ENCODE results near the gene ANTXR1.

DNA sequence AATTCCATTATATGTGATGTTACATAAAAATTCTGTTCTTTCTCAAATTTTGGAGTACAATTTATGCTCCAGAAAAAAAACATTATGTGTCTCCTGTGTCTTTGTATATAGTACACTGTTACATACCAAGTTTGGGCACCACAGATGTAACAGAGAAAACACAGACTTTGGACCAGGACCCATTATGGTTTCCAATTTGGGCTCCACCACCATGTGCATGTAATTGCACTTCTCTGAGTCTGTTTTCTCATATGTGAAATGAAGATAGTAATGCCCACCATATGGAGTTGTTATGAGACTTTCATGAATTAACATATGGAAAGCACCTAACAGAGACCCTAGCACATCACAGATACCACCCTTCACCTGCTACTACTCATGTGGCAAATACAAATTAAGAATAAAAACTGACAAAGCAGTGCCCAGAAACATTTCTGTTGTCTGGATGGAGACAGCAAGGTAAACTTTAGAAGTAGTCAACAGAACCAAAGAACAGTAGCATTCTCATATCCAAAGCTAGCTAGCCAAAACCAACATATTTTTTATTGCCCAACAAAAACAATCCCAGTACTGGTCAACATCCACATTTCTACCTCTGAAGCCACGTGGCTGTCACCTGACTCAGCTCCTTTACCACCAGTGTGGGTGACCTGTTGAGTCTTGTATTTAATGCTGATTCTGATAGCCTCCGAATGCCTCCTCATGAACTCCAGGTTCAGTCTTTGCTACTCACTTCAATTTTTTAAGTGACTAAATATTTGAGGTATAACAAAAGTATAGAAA, 42.9 kb downstream of the ANTXR1 start:
- no peak for TF ChIP-seq ZC3H10 (CRISPR knock-in tag; IDR thresholded peaks at IDR 0.05)
- TF ChIP-seq PPARA (CRISPR knock-in tag; IDR thresholded peaks at IDR 0.05; ENCODE audit: borderline replicate concordance): no peak
- TF ChIP-seq RARB (CRISPR knock-in tag; IDR thresholded peaks at IDR 0.05): no peak
- TF ChIP-seq, protein P1, sequence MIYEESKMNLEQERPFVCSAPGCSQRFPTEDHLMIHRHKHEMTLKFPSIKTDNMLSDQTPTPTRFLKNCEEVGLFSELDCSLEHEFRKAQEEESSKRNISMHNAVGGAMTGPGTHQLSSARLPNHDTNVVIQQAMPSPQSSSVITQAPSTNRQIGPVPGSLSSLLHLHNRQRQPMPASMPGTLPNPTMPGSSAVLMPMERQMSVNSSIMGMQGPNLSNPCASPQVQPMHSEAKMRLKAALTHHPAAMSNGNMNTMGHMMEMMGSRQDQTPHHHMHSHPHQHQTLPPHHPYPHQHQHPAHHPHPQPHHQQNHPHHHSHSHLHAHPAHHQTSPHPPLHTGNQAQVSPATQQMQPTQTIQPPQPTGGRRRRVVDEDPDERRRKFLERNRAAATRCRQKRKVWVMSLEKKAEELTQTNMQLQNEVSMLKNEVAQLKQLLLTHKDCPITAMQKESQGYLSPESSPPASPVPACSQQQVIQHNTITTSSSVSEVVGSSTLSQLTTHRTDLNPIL (CRISPR knock-in tag; IDR thresholded peaks at IDR 0.05; ENCODE audit: low read depth): no peak
- TF ChIP-seq, protein P2, sequence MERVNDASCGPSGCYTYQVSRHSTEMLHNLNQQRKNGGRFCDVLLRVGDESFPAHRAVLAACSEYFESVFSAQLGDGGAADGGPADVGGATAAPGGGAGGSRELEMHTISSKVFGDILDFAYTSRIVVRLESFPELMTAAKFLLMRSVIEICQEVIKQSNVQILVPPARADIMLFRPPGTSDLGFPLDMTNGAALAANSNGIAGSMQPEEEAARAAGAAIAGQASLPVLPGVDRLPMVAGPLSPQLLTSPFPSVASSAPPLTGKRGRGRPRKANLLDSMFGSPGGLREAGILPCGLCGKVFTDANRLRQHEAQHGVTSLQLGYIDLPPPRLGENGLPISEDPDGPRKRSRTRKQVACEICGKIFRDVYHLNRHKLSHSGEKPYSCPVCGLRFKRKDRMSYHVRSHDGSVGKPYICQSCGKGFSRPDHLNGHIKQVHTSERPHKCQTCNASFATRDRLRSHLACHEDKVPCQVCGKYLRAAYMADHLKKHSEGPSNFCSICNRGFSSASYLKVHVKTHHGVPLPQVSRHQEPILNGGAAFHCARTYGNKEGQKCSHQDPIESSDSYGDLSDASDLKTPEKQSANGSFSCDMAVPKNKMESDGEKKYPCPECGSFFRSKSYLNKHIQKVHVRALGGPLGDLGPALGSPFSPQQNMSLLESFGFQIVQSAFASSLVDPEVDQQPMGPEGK (CRISPR knock-in tag; IDR thresholded peaks at IDR 0.05; ENCODE audit: borderline replicate concordance): no peak
- TF ChIP-seq TOX (CRISPR knock-in tag; IDR thresholded peaks at IDR 0.05; ENCODE audit: borderline replicate concordance): no peak
- no peak for TF ChIP-seq ZNF565 (CRISPR knock-in tag; conservative IDR thresholded peaks at IDR 0.05; ENCODE audit: low read depth)
- no peak for TF ChIP-seq SNAI2 (CRISPR knock-in tag; IDR thresholded peaks at IDR 0.05)
- TF ChIP-seq ARNTL (CRISPR knock-in tag; IDR thresholded peaks at IDR 0.05; ENCODE audit: borderline replicate concordance, low read depth): no peak
- no peak for TF ChIP-seq ESRRG (CRISPR knock-in tag; IDR thresholded peaks at IDR 0.05)
- TF ChIP-seq ZNF70 (CRISPR knock-in tag; IDR thresholded peaks at IDR 0.05): no peak
